ENCODE measurements around the gene CLIP2. TPM values are rescaled to one million over a fixed set of nuclear protein-coding genes. Genes with fewer than 3 reads are reported as not detected.
"Not testable (repeated sequence)": the region's sequence is repeated elsewhere in the genome, so short reads cannot be mapped to it uniquely, and the experiment has no call there.

CLIP2 gene
- total RNA-seq, 1 donor from 2014 or later, result 12.9 TPM

DNA sequence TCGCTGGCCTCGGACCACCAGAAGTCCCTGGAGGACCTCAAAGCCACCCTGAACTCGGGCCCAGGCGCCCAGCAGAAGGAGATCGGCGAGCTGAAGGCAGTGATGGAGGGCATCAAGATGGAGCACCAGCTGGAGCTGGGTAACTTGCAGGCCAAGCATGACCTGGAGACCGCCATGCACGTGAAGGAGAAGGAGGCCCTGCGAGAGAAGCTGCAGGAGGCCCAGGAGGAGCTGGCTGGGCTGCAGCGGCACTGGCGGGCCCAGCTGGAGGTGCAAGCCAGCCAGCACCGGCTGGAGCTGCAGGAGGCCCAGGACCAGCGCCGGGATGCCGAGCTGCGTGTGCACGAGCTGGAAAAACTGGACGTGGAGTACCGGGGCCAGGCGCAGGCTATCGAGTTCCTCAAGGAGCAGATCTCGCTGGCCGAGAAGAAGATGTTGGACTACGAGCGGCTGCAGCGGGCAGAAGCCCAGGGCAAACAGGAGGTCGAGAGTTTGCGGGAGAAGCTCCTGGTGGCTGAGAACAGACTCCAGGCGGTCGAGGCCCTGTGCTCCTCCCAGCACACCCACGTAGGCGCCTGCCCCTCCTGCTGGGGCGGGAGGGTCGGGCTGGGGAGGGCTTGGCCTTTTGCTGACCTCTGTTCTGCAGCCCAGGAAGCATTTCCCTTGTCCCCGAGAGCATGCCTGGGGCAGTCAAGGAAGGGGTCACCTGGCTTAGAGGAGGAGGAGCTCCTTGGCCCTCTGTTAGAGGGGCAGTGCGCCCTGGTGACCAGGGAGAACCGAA is 87.2 kb downstream of the CLIP2 start:
- no peak overlapping the region for H3K4me3 ChIP-seq (ENCODE audit: low read depth, low read length)
- FAIRE-seq, result no peak
- H3K36me3 ChIP-seq (ENCODE audit: control insufficient read depth, insufficient read depth, low read length), result peaks cover 2% of the 10 kb centered on the region
- no peaks in the 10 kb centered on the region for H3K27me3 ChIP-seq (ENCODE audit: control insufficient read depth, insufficient read depth, low read length)
- TF ChIP-seq, protein P1, sequence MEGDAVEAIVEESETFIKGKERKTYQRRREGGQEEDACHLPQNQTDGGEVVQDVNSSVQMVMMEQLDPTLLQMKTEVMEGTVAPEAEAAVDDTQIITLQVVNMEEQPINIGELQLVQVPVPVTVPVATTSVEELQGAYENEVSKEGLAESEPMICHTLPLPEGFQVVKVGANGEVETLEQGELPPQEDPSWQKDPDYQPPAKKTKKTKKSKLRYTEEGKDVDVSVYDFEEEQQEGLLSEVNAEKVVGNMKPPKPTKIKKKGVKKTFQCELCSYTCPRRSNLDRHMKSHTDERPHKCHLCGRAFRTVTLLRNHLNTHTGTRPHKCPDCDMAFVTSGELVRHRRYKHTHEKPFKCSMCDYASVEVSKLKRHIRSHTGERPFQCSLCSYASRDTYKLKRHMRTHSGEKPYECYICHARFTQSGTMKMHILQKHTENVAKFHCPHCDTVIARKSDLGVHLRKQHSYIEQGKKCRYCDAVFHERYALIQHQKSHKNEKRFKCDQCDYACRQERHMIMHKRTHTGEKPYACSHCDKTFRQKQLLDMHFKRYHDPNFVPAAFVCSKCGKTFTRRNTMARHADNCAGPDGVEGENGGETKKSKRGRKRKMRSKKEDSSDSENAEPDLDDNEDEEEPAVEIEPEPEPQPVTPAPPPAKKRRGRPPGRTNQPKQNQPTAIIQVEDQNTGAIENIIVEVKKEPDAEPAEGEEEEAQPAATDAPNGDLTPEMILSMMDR (IDR thresholded peaks at IDR 0.05; ENCODE audit: insufficient read depth, low read length, severe bottlenecking), result no peak
- no peak for DNase-seq (ENCODE audit: low read depth)

DNA sequence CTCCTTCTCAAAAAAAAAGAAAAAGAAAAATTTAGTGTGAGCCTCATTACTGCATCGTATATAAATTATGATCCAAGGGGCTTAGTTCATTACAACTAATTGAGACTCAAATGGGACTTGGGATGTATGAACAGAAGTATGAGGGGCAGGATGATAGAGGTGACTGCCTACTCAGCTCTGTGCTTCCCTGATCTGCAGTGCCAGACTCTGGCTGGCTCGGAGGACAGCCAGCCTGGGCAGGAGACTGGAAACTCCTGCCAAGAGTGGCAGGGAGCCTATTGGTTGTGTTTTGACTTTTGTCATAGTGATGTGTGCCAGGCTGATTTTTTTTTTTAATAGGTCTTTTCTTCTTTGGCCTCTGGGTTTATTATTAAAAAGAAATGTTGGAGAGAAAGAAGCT is 90.7 kb downstream of the CLIP2 start:
- no peaks in the 10 kb centered on the region for H3K27me3 ChIP-seq (ENCODE audit: control insufficient read depth, insufficient read depth, low read length)
- DNase-seq (ENCODE audit: low read depth), result no peak
- TF ChIP-seq, protein P1 (IDR thresholded peaks at IDR 0.05; ENCODE audit: insufficient read depth, low read length, severe bottlenecking), result no peak
- H3K36me3 ChIP-seq (ENCODE audit: control insufficient read depth, insufficient read depth, low read length), result peaks cover 2% of the 10 kb centered on the region
- no peak overlapping the region for H3K4me3 ChIP-seq (ENCODE audit: low read depth, low read length)
- no peak for FAIRE-seq

DNA sequence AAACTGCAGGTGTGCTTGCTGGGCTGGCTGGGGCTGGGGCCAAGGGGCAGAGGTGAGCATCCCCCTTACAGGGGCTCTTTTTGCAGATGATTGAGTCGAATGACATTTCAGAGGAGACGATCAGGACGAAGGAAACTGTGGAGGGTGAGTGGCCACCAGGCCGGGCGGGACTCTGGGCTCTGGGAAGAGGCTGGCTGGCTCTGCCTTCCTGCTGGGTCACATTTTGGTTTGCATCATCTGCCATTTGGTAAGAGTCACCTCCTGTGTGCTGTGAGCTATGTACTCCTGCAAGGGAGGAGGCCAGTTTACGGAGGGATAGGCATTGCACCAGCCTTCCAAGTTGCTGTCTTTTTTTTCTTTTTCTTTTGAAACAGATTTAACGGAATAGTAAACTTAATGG is 91.5 kb downstream of the CLIP2 start:
- FAIRE-seq (no peak), DNase-seq (ENCODE audit: low read depth) (no peak)
- H3K36me3 ChIP-seq (ENCODE audit: control insufficient read depth, insufficient read depth, low read length), result peaks cover 2% of the 10 kb centered on the region

DNA sequence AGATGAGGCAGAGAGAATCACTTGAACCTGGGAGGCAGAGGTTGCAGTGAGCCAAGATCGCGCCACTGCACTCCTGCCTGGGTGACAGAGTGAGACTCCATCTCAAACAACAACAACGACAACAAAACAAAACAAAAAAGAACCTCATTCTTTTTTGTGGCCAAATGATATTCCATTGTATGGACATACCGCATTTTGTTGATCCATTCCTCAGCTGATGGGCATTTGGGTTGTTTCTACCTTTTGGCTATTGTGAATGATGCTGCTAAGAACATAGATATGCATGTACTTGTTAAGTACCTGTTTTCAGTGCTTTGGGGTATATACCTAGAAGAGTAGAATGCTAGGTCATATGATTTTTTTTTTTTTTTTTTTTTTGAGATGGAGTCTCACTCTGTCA is 94.9 kb downstream of the CLIP2 start:
- H3K27me3 ChIP-seq (ENCODE audit: control insufficient read depth, insufficient read depth, low read length); DNase-seq (ENCODE audit: low read depth); H3K36me3 ChIP-seq (ENCODE audit: control insufficient read depth, insufficient read depth, low read length); H3K4me3 ChIP-seq (ENCODE audit: low read depth, low read length); FAIRE-seq: not testable (repeated sequence)

More for the DNA sequence above, 91.5 kb downstream of the CLIP2 start:
- H3K27me3 ChIP-seq (ENCODE audit: control insufficient read depth, insufficient read depth, low read length), result no peaks in the 10 kb centered on the region
- TF ChIP-seq, protein P1 (IDR thresholded peaks at IDR 0.05; ENCODE audit: insufficient read depth, low read length, severe bottlenecking), result no peak
- no peak overlapping the region for H3K4me3 ChIP-seq (ENCODE audit: low read depth, low read length)

DNA sequence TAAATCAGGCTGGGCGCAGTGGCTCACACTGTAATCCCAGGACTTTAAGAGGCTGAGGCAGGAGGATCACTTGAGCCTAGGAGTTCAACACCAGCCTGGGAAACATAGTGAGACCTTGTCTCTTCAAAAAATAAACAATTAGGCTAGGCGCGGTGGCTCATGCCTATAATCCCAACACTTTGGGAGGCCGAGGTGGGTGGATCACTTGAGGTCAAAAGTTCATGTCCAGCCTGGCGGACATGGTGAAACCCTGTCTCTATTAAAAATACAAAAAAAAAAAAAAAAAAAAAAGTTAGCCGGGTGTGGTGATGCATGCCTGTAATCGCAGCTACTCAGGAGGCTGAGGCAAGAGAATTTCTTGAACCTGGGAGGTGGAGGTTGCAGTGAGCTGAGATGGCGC is 95.6 kb downstream of the CLIP2 start:
- H3K4me3 ChIP-seq (ENCODE audit: low read depth, low read length); H3K27me3 ChIP-seq (ENCODE audit: control insufficient read depth, insufficient read depth, low read length); DNase-seq (ENCODE audit: low read depth); H3K36me3 ChIP-seq (ENCODE audit: control insufficient read depth, insufficient read depth, low read length); FAIRE-seq: not testable (repeated sequence)

DNA sequence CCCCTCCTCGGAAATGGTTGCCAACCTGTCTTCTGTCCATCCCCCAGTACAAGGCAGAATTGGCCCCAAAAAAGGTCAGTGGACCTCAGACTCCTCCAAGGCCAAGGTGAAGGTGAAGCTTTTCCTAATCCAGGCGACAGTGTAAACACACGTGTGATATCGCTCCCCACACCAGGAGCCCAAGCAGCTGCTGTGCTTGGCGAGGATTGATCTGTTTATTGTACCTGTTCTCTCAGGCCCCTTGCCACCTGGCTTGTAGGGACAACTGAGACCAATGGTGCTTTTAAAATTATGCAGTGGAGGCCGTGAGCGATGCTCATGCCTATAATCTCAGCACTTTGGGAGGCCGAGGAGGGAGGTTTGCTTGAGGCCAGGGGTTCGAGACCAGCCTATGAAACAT is 98.4 kb downstream of the CLIP2 start:
- TF ChIP-seq, protein P1 (IDR thresholded peaks at IDR 0.05; ENCODE audit: insufficient read depth, low read length, severe bottlenecking), result no peak
- DNase-seq (ENCODE audit: low read depth) (no peak), FAIRE-seq (no peak)
- H3K36me3 ChIP-seq (ENCODE audit: control insufficient read depth, insufficient read depth, low read length), result no peaks in the 10 kb centered on the region
- no peaks in the 10 kb centered on the region for H3K27me3 ChIP-seq (ENCODE audit: control insufficient read depth, insufficient read depth, low read length)
- no peak overlapping the region for H3K4me3 ChIP-seq (ENCODE audit: low read depth, low read length)

DNA sequence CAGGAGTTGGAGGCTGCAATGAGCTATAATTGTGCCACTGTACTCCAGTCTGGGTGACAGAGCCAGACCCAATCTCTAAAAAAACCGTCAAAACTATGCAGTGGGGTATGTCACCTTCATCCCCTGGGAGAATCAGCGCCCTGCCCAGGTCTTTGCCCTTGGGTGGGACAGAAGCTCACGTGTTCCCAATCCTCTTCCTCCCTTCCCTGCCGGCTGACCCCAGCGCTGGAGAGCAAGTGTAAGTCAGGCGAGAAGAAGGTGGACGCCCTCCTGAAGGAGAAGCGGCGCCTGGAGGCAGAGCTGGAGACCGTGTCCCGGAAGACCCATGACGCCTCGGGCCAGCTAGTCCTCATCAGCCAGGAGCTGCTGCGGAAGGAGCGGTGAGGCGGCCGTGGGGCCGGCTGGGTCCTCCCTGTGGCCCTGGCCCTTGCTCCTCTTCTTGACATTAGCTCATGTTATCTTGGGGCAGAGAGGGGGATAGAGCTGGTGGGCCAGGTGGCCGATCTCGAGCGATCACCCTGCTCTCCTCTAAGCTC is 99.7 kb downstream of the CLIP2 start:
- TF ChIP-seq, protein P1 (IDR thresholded peaks at IDR 0.05; ENCODE audit: insufficient read depth, low read length, severe bottlenecking), result no peak

More for the DNA sequence above, 99.7 kb downstream of the CLIP2 start:
- Histone ChIP-seq H3K27me3 (ENCODE audit: control insufficient read depth, insufficient read depth, low read length) (no peaks in the 10 kb centered on the region), H3K36me3 (ENCODE audit: control insufficient read depth, insufficient read depth, low read length) (no peaks in the 10 kb centered on the region), H3K4me3 (ENCODE audit: low read depth, low read length) (no peak overlapping the region)
- FAIRE-seq (no peak), DNase-seq (ENCODE audit: low read depth) (no peak)

Data from bronchial epithelial cell (primary cell).